SIG-M5 treated with dmso at 0.1 percent for 504 hours (cell line): ENCODE measurements around the gene TMEM80.

ENCODE experiments used
- DNase-seq: peaks from one replicate; lab custom pipeline; 2025; ENCODE audit not compliant: unreplicated experiment; lab: John Stamatoyannopoulos, UW

Gene TMEM80

DNA sequence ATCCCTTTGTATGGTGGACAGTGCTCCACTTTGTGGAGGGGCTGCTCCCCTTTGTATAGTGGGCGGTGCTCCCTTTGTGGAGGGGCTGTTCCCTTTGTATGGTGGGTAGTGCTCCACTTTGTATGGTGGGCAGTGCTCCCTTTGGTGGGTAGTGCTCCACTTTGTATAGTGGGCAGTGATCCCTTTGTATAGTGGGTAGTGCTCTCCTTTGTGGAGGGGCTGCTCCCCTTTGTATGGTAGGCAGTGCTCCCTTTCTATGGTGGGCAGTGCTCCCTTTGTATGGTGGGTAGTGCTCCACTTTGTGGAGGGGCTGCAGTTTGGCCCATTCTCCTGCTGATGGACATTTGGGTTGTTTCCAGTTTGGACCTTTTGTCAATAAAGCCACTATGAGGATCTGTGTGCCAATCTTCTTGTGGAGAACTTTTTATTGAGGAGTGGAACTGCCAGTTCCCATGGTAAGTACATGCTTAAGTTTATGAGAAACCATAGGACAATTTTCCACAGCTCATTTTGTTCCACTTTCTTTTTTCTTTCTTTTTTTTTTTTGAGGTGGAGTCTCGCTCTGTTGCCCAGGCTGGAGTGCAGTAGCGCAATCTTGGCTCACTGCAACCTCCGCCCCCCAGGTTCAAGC lies 47.1 kb downstream of the TMEM80 start:
- no peak for DNase-seq

DNA sequence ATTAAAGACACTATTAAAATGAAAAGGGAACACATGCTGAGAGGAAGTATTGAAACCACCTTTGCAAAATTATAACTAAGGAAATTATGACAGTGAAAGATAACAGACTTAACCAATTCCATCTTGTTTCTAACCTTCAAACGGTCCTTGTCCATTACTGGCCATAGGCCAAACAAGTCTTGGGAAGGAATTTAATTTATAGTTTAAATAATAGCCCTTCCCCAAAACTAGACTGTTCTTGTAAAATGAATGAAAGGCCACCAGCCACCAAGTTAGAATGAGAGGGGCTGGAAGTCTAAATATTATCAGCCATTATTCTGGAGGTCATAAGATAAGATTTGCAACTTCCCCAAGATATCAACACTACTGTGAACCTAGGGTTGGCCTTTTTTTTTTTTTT lies 49.8 kb downstream of the TMEM80 start:
- DNase-seq, result no peak

DNA sequence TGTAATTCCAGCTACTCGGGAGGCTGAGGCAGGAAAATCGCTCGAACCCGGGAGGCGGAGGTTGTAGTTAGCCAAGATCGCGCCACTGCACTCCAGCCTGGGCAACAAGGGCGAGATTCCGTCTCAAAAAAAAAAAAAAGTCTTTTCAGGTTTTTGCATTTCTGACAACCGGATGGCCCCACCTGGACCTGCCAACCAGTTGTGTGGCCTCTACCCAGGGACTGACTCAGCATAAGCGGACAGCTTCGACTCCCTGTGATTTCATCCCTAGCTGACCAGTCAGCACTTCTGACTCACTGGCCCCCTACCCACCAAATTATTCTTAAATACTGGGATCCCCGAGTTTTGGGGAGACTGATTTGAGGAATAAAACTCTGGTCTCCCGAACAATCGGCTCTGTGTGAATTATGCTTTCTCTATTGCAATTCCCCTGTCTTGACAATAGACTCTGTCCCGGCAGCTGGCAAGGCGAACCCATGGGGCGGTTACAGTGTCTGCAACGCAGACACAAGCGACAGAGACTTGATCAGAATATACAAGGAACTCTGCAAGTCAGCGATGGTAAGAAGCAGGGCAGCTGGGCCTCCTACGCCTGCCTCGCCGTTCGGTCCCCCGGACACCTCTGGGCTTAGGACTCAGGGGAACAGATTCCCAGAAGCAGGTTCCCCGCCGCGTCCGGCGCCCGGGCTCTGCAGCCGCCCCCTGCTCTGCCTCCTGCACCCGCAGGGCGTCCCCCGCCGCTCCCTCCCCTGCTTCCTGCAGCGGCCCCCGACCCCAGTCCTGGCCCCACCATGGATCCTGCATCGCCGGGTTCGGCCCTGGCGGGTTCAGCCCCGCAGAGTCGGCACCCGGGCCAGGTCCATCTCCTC lies 50.9 kb downstream of the TMEM80 start:
- DNase-seq, result no peak

DNA sequence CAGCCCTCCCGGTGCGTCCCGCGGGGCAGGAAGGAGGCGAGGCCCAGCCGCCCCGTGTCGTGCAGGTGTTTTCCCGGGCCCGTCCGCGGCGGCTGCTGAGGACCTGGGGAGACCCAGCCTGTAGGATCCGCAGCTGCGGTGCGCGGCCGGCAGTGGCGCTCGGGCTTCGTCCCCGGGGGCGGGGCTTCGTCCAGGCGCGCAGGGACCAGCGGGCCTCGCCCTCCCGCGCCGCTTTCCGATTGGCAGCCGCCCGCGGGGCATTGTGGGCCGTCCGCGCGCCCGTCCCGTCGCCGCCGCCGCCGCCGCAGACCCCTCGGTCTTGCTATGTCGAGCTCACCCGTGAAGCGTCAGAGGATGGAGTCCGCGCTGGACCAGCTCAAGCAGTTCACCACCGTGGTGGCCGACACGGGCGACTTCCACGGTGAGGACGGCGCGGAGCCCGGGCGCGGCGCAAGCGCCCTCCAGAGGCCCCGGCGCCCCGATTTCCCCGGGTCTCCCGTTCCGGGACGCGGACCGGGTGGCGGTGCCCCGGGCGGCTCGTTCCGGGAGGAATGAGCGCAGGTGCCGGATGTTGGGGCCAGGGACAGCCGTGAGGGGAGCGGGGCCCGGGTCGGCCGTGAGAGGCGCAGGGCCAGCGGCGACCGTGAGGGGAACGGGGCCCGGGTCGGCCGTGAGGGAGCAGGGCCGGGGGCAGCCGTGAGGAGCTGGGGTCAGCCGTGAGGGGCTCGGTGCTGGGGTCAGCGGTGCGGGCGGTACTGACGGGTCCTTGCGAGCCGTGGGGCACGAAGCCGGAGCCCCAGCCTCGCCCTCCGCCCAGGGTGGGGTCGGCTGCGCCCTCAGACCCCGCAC lies 51.8 kb downstream of the TMEM80 start, which contains the start of gene TALDO1:
Gene TALDO1, plus strand, starts transcription at position 307 of the 849 bp plus-strand sequence. Its CDS starts 18 bp downstream, at position 325.
- DNase-seq, result peak; percentile 83

DNA sequence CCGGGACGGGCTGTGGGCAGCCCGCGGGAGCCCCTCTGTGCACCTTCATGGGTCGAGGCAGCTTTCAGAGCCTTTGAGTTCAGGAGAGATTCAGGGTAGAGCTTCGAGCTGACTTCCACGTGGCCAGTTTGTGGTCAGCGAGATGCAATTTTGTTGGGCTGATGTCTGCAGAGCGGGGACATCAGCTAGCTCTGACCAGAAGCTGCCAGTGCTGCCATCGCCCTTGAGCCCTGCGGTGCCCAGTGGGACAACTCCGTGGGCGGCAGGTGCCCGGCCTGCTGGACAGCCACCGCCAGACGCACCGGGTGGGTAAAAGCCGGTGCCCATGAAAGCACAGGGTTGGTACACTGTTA lies 52.4 kb downstream of the TMEM80 start:
- DNase-seq, result no peak

DNA sequence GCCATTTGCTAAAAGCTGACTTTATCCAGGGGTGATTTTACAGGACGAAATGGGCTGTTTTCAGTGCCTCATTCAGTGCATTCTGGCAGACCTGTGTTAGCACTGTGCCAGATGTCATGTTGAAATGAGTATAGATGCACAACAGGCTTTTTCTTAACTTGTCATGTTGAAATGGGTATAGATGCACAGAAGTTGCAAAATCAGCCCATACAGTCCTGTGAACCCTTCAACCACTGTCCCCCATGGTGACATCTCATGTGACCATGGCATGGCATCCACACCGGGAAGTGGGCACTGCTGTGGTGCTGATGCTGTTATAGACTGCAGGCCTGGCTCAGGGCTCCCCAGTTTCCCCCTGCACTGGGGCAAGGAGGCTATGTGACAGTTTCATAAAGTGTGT lies 54.1 kb downstream of the TMEM80 start:
- DNase-seq, result peak; percentile 59
